ENCODE results near the gene AEN. TPM values are rescaled to one million over a fixed set of nuclear protein-coding genes. Genes with fewer than 3 reads are reported as not detected.

Gene AEN
- polyA plus RNA-seq, 1 donor: 4.9 TPM

DNA sequence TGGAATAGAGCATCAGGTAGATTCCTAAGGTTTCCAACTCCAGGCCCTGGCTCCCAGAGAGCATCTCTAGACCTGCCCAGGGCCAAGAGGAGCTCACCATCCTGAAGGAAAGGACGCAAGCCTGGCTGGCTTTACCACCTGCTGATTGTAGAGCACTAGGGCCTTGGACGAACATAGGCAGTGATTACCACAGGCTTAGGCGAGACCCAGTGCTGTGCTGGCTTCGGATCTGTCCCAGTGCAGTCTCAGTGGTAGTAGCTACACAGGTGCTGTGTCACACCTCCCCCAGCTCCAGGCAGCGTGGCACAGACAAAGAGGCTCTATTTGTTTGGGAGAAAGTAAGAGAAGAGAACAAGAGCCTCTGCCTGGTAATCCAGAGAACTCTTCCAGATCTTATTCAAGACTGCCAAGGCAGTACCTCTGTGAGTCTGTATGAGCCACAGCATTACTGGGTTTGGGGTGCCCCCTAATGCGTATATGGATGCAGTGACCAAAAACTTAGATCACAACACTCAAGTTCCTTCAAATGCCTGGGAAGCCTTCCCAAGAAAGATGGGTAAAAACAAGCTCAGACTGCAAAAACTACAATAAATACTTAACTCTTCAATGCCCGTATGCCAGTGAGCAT, 43.1 kb downstream of the AEN start:
- DNase-seq (ENCODE audit: low read depth): no peak

DNA sequence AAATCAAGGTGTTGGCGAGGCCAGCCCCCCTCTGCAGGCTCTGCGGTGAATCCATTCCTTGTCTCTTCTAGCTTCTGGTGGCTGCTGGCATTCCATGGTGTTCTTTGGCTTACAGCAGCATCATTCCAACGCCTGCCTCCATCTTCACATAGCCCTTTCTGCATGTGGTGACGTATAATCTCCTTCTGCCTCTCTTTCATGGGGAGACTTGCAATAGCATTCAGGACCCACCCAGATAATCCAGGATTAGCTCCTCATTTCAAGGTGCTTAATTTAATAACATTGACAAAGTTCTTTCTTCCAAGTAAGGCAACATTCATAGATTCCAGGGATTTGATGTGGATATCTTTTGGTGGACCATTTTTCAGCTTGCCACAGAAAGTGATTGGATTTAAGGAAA, 53.5 kb downstream of the AEN start:
- no peak for DNase-seq (ENCODE audit: low read depth)

DNA sequence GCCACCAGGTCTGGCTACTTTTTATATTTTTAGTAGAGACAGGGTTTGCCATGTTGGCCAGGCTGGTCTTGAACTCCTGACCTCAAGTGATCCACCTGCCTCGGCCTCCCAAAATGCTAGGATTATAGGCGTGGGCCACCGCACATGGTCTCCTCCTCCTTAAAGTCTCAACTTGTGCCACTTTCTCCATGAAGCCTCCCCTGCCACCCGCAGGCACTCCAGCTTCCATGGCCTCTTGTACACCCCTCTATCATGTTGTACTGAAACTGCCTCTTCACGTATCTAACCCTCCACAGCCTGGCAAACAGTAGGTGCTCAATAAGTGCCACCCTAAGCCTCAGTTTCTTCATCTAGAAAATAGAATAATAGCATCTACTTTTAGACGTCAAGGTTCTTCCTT, 57.6 kb downstream of the AEN start:
- no peak for DNase-seq (ENCODE audit: low read depth)

DNA sequence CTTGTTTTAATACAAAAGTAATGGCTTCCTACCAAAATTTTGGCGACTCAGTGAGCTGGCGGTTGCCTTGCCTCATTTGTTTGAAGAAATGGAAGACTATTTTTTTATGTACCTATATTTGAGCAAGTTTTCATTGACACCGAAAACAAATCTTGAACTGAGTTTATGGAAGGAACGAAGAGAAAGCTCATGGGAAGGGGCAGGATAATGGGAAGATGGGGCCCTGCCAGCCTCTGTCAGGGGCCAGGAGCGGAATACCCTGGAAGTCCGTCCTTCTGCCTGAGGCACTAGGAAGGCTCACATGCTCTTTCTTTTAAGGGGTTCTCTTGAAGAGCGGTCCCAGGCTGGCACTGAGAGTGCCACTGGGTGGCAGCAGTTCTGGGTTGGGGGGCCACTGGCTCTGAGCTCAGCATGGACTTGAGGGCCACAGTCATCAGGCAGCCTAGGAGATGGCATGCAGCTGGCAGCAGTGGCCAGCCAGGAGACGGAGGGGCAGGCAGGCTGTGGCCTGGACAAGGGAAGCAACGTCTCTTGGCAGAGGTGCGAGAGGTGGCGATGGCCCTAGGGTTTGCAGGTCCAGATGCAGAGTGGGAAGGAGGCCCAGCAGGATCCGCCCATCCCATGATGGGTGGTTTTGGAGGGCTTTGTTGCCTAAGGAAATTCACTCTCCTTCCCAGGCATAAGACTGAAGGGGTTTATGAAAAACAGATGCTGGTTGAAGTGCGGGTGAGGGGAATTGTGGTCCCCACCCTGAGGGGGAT, 59.3 kb downstream of the AEN start:
- DNase-seq (ENCODE audit: low read depth): no peak

DNA sequence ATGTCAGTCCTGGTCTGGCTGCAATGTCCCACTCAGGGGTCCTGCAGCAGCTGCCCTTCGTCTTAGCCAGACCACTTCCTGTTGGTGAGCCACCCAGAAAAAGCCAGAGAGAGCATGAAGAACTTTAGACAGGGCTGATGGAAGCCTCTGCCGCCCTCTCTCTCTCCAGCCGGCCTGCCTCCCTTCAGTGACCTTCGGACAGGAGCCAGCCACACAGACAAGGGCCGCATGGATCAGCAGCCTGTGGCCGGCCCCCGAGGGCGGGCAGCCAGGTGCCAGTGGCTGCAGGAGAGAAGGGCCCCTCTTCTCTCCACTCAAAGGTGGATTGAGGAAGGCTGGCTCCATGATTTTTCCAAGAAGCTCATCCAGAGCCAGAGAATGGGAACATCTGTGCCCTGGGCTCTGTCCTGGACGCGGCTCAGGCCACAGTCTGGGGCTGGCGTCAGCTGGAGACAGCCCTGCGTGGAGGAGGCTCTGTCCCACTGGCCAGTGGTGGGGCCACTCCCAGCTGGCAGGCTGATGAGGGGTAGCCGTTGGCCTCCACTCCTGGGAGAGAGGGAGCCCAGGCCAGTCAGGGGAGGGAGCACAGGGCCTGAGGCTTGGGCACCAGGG, 60.6 kb downstream of the AEN start:
- no peak for DNase-seq (ENCODE audit: low read depth)

Other genes starting within 250 kb of the AEN start
- gene MRPL46, start 154.0 kb upstream of the AEN start, polyA plus RNA-seq (ENCODE audit: insufficient read length): 22.2 TPM
- gene MRPS11, start 153.6 kb upstream of the AEN start, polyA plus RNA-seq (ENCODE audit: insufficient read length): 42.7 TPM
- gene DET1, start 74.7 kb upstream of the AEN start, polyA plus RNA-seq (ENCODE audit: insufficient read length): 8.7 TPM
- gene ISG20, start 17.7 kb downstream of the AEN start, polyA plus RNA-seq (ENCODE audit: insufficient read length): 0.62 TPM
- 4.1 TPM for gene ACAN, start 182.1 kb downstream of the AEN start, polyA plus RNA-seq (ENCODE audit: insufficient read length)

Measured in forelimb muscle (tissue), 1 donor.